Osteoblast (primary cell): ENCODE data around the gene COLEC12. TPM values are rescaled to one million over a fixed set of nuclear protein-coding genes. Genes with fewer than 3 reads are reported as not detected.

Experiments
- DNase-seq: peaks from one replicate; pipeline ENCODE4 v3.0.0; 2011; ENCODE audit warnings: low spot score, mixed read lengths; ENCODE audit not compliant: insufficient read length; ENCODE audit errors: missing footprints
- H2AFZ ChIP-seq: 2 replicates; pipeline ENCODE4 v1.6.0; 2011; ENCODE audit warnings: mild to moderate bottlenecking, low read length
- H3K27ac ChIP-seq: 2 replicates; pipeline ENCODE4 v1.5.1; 2011; ENCODE audit warnings: mild to moderate bottlenecking, low read depth, low read length, moderate library complexity
- H3K27me3 ChIP-seq: 2 replicates; pipeline ENCODE4 v1.6.0; 2012; ENCODE audit warnings: mild to moderate bottlenecking, control low read depth, inconsistent platforms, low read length, moderate library complexity; ENCODE audit not compliant: insufficient read depth
- H3K36me3 ChIP-seq: 2 replicates; pipeline ENCODE4 v1.5.1; 2011; ENCODE audit warnings: mild to moderate bottlenecking, low read length, control low read depth, moderate library complexity; ENCODE audit not compliant: insufficient read depth
- H3K4me1 ChIP-seq: 2 replicates; pipeline ENCODE4 v1.5.1; 2011; ENCODE audit warnings: mild to moderate bottlenecking, low read length, control low read depth, moderate library complexity; ENCODE audit not compliant: insufficient read depth
- H3K4me2 ChIP-seq: 2 replicates; pipeline ENCODE4 v1.6.0; 2011; ENCODE audit warnings: mild to moderate bottlenecking, low read length; ENCODE audit not compliant: insufficient read depth
- H3K4me3 ChIP-seq: fragments of 200-600 bp; sonication (generic); 3 replicates; pipeline ENCODE4 v1.5.1; 2012; ENCODE audit warnings: mild to moderate bottlenecking, low read length, inconsistent platforms; ENCODE audit not compliant: insufficient read depth
- H3K79me2 ChIP-seq: 2 replicates; pipeline ENCODE4 v1.6.0; 2012; ENCODE audit warnings: mild to moderate bottlenecking, low read length, control low read depth, inconsistent platforms; ENCODE audit not compliant: insufficient read depth
- H3K9me3 ChIP-seq: 2 replicates; pipeline ENCODE4 v1.5.1; 2011; ENCODE audit warnings: low read depth, low read length, control low read depth
- H4K20me1 ChIP-seq: 2 replicates; pipeline ENCODE4 v1.6.0; 2012; ENCODE audit warnings: mild to moderate bottlenecking, low read length, control low read depth; ENCODE audit not compliant: insufficient read depth
- CTCF ChIP-seq: IDR thresholded peaks from 2 replicates; pipeline ENCODE4 v1.5.1; 2011; ENCODE audit warnings: mild to moderate bottlenecking, low read depth, low read length, moderate library complexity; ENCODE audit errors: extremely low read depth
- total RNA-seq: library from RNA; depleted of rRNA; stranded (reverse); fragments of >200 nt; gene quantifications from 2 replicates; pipeline ENCODE4 v1.2.3, GENCODE V29; 2012

The COLEC12 gene
- total RNA-seq, 1 donor = 38.0 TPM

- TF ChIP-seq CTCF = no peak
- no peak for DNase-seq
- Histone ChIP-seq H3K9me3 (peaks cover 2% of the 10 kb centered on the region), H2AFZ (no peak overlapping the region), H3K27me3 (no peaks in the 10 kb centered on the region), H3K4me3 (no peak overlapping the region), H3K4me1 (peaks cover 20% of the 10 kb centered on the region), H3K36me3 (no peaks in the 10 kb centered on the region), H3K4me2 (no peak overlapping the region), H4K20me1 (no peaks in the 10 kb centered on the region), H3K27ac (no peak overlapping the region), H3K79me2 (peaks cover 4% of the 10 kb centered on the region)
These were observed 15.6 kb downstream of the COLEC12 start for GRCh38 chr18:484749-485464.

GRCh38 chr18:478681-479080 is 21.8 kb downstream of the COLEC12 start:
- H3K27ac ChIP-seq = peak overlapping the region; percentile 99

GRCh38 chr18:477565-477964 is 22.9 kb downstream of the COLEC12 start:
- H3K9me3 ChIP-seq = no peaks in the 10 kb centered on the region
- H3K4me1 ChIP-seq = peaks cover 57% of the 10 kb centered on the region
- H4K20me1 ChIP-seq = no peaks in the 10 kb centered on the region
- no peaks in the 10 kb centered on the region for H3K27me3 ChIP-seq
- DNase-seq = no peak
- no peaks in the 10 kb centered on the region for H3K36me3 ChIP-seq
- no peak overlapping the region for H3K4me2 ChIP-seq
- no peaks in the 10 kb centered on the region for H3K79me2 ChIP-seq
- H2AFZ ChIP-seq = no peak overlapping the region
- H3K4me3 ChIP-seq = no peak overlapping the region
- peak; percentile 10 for TF ChIP-seq CTCF
- H3K27ac ChIP-seq = peak overlapping the region; percentile 99

More at GRCh38 chr18:478681-479080, 21.8 kb downstream of the COLEC12 start:
- no peak for TF ChIP-seq CTCF
- peak overlapping the region; percentile 63 for H3K4me2 ChIP-seq
- H3K4me1 ChIP-seq = peaks cover 54% of the 10 kb centered on the region
- DNase-seq = peak; percentile 68
- no peaks in the 10 kb centered on the region for H3K79me2 ChIP-seq
- H3K36me3 ChIP-seq = no peaks in the 10 kb centered on the region
- no peaks in the 10 kb centered on the region for H4K20me1 ChIP-seq
- H3K27me3 ChIP-seq = no peaks in the 10 kb centered on the region
- peak overlapping the region; percentile 49 for H2AFZ ChIP-seq
- no peaks in the 10 kb centered on the region for H3K9me3 ChIP-seq
- H3K4me3 ChIP-seq = peak overlapping the region; percentile 26

- H3K4me2 ChIP-seq = no peak overlapping the region
- H3K36me3 ChIP-seq = no peaks in the 10 kb centered on the region
- TF ChIP-seq CTCF = no peak
- no peak for DNase-seq
- H3K4me3 ChIP-seq = no peak overlapping the region
- H3K79me2 ChIP-seq = no peaks in the 10 kb centered on the region
- no peak overlapping the region for H2AFZ ChIP-seq
- H3K27ac ChIP-seq = peak overlapping the region; percentile 69
- no peaks in the 10 kb centered on the region for H3K9me3 ChIP-seq
- H3K27me3 ChIP-seq = no peaks in the 10 kb centered on the region
- peaks cover 61% of the 10 kb centered on the region for H3K4me1 ChIP-seq
- H4K20me1 ChIP-seq = no peaks in the 10 kb centered on the region
These were observed 24.2 kb downstream of the COLEC12 start for GRCh38 chr18:476251-476664.
